Suprapubic skin (tissue), 4 donors: ENCODE data around the gene IL4R. TPM values are rescaled to one million over a fixed set of nuclear protein-coding genes. Genes with fewer than 3 reads are reported as not detected.
A peak's percentile ranks its signal among the peaks of the same experiment; 100 is the strongest.
"Not testable (repeated sequence)": the region's sequence is repeated elsewhere in the genome, so short reads cannot be mapped to it uniquely, and the experiment has no call there.

Source experiments
- DNase-seq, 2 donors: peaks; one replicate each; pipeline ENCODE4 v3.0.0-alpha.2; 2019; ENCODE audit warnings: low spot score in 2 of 2
- H3K27ac ChIP-seq: fragments of 200-600 bp; sonication (generic); one replicate; pipeline ENCODE4 v1.5.1; 2019
- H3K27me3 ChIP-seq: fragments of 200-600 bp; sonication (generic); one replicate; pipeline ENCODE4 v1.5.1; 2019
- H3K36me3 ChIP-seq: fragments of 200-600 bp; sonication (generic); one replicate; pipeline ENCODE4 v1.5.1; 2019
- H3K4me1 ChIP-seq: fragments of 200-600 bp; sonication (generic); one replicate; pipeline ENCODE4 v1.5.1; 2019
- H3K4me3 ChIP-seq: fragments of 200-600 bp; sonication (generic); one replicate; pipeline ENCODE4 v1.5.1; 2019; ENCODE audit warnings: mild to moderate bottlenecking
- H3K9me3 ChIP-seq: fragments of 200-600 bp; sonication (generic); one replicate; pipeline ENCODE4 v1.5.1; 2019
- EP300 ChIP-seq: sonication (generic); formaldehyde crosslinking; IDR thresholded peaks from one replicate; pipeline ENCODE4 v1.6.1; 2017; ENCODE audit warnings: antibody characterized with exemption
- POLR2A ChIP-seq, 2 donors: fragments of 450-650 bp; IDR thresholded peaks; one replicate each; pipeline ENCODE4 v1.6.1; 2017; ENCODE audit warnings: antibody characterized with exemption in 2 of 2, mild to moderate bottlenecking in 2 of 2, moderate library complexity in 2 of 2
- POLR2AphosphoS5 ChIP-seq, 3 donors: sonication (generic); formaldehyde crosslinking; IDR thresholded peaks; one replicate each; pipeline ENCODE4 v1.6.1; 2017; ENCODE audit warnings: antibody characterized with exemption in 3 of 3
- WGBS: methylation state at CpG from one replicate; pipeline ENCODE4 v1.1.5; 2018; 5-methylcytosine and 5-hydroxymethylcytosine counted together
- total RNA-seq, 4 donors: library from RNA; depleted of rRNA; stranded (reverse); fragments of >200 nt; gene quantifications; one replicate each; pipeline ENCODE4 v1.1.0, GENCODE V29; 2016
- TF ChIP-seq, protein P1 (sequence below), 2 donors: fragments of 200-600 bp in 1 of 2; fragments of 450-650 bp in 1 of 2; sonication (generic) in 1 of 2; IDR thresholded peaks; one replicate each; pipeline ENCODE4 v1.5.1; 2016 to 2019; ENCODE audit warnings: antibody characterized with exemption in 2 of 2, mild to moderate bottlenecking in 1 of 2, moderate library complexity in 1 of 2

The IL4R gene
- total RNA-seq, 4 donors from 2014 or later, result 27.2 to 32.8 (median 30.5) TPM

DNA sequence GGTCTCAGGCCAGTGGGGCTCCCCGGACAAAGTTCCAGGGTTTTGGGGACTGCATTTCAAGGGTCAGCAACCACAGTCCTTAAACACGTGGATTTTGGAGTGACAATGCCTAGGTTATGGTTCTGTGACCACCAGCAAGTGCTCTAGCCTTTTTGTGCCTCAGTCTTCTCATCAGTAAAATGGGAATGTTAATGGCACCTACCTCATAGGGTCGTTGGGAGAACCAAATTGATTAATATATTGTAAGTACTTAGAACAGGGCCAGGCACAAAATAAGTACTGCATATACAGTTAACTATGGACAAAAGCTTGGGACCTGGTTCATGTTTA is 13.8 kb downstream of the IL4R start:
- Histone ChIP-seq H3K9me3 (no peaks in the 10 kb centered on the region), H3K4me3 (no peak overlapping the region), H3K27ac (peak overlapping the region; percentile 87), H3K4me1 (peaks cover 51% of the 10 kb centered on the region), H3K27me3 (no peaks in the 10 kb centered on the region), H3K36me3 (peaks cover 3% of the 10 kb centered on the region)
- no peak for DNase-seq
- 80% methylated on average over 3 of the region's 3 CpGs for WGBS
- TF ChIP-seq POLR2A (IDR thresholded peaks at IDR 0.05), result no peak
- TF ChIP-seq, protein P1, sequence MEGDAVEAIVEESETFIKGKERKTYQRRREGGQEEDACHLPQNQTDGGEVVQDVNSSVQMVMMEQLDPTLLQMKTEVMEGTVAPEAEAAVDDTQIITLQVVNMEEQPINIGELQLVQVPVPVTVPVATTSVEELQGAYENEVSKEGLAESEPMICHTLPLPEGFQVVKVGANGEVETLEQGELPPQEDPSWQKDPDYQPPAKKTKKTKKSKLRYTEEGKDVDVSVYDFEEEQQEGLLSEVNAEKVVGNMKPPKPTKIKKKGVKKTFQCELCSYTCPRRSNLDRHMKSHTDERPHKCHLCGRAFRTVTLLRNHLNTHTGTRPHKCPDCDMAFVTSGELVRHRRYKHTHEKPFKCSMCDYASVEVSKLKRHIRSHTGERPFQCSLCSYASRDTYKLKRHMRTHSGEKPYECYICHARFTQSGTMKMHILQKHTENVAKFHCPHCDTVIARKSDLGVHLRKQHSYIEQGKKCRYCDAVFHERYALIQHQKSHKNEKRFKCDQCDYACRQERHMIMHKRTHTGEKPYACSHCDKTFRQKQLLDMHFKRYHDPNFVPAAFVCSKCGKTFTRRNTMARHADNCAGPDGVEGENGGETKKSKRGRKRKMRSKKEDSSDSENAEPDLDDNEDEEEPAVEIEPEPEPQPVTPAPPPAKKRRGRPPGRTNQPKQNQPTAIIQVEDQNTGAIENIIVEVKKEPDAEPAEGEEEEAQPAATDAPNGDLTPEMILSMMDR (IDR thresholded peaks at IDR 0.05), result no peak
- TF ChIP-seq POLR2AphosphoS5 (IDR thresholded peaks at IDR 0.05), result no peak
- TF ChIP-seq EP300, result no peak

DNA sequence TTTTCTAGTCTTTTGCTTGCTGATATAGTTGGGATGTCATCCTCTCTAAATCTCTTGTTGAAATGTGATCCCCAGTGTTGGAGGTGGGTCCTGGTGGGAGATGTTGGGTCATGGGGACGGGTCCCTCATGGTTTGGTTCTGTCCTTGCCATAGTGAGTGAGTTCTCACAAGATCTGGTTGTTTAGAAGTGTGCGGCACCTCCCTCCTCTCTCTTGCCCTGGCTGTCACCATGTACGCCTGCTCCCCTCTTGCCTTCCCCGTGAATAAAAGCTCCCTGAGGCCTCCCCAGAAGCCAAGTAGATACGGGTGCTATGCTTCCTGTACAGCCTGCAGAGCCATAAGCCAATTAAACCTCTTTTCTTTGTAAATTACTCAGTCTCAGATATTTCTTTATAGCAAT is 15.2 kb downstream of the IL4R start:
- H3K9me3 ChIP-seq, result no peaks in the 10 kb centered on the region
- no peak overlapping the region for H3K4me3 ChIP-seq
- peak overlapping the region; percentile 33 for H3K27ac ChIP-seq
- no peak for DNase-seq
- H3K27me3 ChIP-seq, result no peaks in the 10 kb centered on the region
- 90% methylated on average over 5 of the region's 5 CpGs for whole genome bisulfite sequencing
- TF ChIP-seq, protein P1 (IDR thresholded peaks at IDR 0.05), result no peak
- TF ChIP-seq POLR2AphosphoS5 (IDR thresholded peaks at IDR 0.05) (no peak), POLR2A (IDR thresholded peaks at IDR 0.05) (no peak), EP300 (no peak)
- peaks cover 12% of the 10 kb centered on the region for H3K36me3 ChIP-seq
- peaks cover 44% of the 10 kb centered on the region for H3K4me1 ChIP-seq

DNA sequence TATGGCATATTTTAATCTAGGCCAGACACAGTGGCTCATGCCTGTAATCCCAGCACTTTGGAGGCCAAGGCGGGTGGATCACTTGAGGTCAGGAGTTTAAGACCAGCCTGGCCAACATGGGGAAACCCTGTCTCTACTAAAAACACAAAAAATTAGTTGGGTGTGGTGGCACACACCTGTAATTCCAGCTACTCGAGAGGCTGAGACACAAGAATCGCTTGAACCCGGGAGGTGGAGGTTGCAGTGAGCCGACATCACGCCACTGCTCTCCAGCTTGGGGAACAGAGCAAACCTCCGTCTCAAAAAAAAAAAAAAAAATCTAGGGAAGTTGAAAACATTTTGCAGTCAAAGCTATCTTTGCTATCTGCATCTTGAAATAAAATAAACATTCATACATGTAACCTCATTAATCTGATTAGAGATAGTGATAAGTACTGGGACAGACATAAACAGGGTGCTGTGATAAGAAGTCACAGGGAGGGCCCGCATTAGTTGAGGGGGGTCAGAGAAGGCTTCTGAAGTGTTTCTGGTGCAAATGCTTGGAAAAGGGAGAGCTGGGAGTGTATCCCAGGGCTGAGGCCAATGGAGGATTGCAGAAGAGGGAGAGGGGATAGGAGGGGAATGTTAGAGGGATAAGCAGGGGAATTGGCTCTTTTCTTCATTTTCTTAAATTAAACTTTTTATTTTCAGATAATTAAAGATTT is 15.8 kb downstream of the IL4R start:
- DNase-seq, result peak in 1 of 2 donors; percentile 49

DNA sequence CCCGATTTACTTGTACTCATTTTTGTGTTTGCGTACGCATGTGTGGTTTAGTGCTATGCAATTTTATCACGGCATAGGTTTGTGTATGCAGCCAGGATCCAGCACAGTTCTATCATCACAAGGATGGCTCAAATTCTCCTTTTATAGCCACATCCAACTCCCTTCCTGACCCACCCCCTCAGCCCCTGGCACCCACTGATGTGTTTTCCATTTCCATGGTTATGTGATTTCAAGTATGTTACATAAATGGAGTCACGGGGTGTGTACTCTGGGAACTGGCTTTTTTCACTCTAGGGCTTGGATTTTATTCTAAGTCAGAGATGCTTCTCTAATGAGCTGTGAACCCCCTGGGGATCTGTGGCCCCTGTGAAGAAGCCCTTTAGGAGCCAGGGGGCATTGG is 16.8 kb downstream of the IL4R start:
- Histone ChIP-seq H3K27ac (peak overlapping the region; percentile 57), H3K9me3 (no peaks in the 10 kb centered on the region), H3K27me3 (no peaks in the 10 kb centered on the region), H3K4me1 (peaks cover 44% of the 10 kb centered on the region), H3K4me3 (no peak overlapping the region), H3K36me3 (peaks cover 19% of the 10 kb centered on the region)
- DNase-seq, result peak; percentile 85 to 91
- WGBS, result 61% methylated on average over 5 of the region's 5 CpGs
- TF ChIP-seq POLR2AphosphoS5 (IDR thresholded peaks at IDR 0.05) (peak in 1 of 3 donors; percentile 28), POLR2A (IDR thresholded peaks at IDR 0.05) (peak in 1 of 2 donors; percentile 19), EP300 (peak; percentile 88)
- TF ChIP-seq, protein P1 (IDR thresholded peaks at IDR 0.05), result no peak

More for the DNA sequence above, 15.8 kb downstream of the IL4R start:
- Histone ChIP-seq H3K36me3 (peaks cover 17% of the 10 kb centered on the region), H3K4me1 (peaks cover 44% of the 10 kb centered on the region), H3K27ac (peak overlapping the region; percentile 33)
- H3K9me3 ChIP-seq, H3K4me3 ChIP-seq, H3K27me3 ChIP-seq: not testable (repeated sequence)
- 68% methylated on average over 8 of the region's 8 CpGs for WGBS

DNA sequence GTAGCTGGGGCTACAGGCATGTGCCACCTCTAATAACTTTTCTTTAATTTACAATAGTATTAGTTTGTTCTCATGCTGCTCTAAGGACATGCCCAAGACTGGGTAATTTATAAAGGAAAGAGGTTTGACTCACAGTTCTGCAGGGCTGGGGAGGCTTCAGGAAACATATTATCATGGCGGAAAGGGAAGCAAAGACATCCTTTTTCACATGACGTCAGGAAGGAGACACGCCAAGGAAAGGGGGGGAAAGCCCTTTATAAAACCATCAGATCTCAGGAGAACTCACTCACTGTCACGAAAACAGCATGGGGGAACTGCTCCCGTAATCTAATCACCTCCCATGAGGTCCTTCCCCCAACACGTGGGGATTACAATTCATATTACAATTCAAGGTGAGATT is 18.3 kb downstream of the IL4R start:
- no peak for TF ChIP-seq POLR2AphosphoS5 (IDR thresholded peaks at IDR 0.05)
- TF ChIP-seq EP300, result no peak
- TF ChIP-seq, protein P1 (IDR thresholded peaks at IDR 0.05), result no peak
- no peak for TF ChIP-seq POLR2A (IDR thresholded peaks at IDR 0.05)
- H3K27ac ChIP-seq, result no peak overlapping the region

DNA sequence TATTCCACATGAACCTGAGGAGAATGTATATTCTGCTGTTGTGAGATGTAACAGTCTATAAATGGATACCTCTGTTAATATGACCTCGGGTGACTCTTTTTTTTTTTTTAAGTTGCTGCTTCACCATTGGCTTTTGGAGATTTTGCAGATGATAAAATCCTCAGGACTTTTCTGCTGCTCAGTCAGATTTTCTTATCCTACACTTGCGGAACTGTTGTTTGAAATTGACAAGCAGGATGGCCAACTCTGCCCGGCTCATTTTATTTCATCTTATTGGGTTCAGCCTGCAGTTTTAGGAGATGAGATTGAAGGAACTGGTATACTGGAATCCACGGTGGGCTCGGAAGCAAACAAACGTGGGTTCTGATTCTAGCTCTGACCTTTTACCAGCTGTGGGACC is 19.3 kb downstream of the IL4R start:
- peaks cover 26% of the 10 kb centered on the region for H3K4me1 ChIP-seq
- H3K27me3 ChIP-seq, result no peaks in the 10 kb centered on the region
- no peak for DNase-seq
- no peak overlapping the region for H3K27ac ChIP-seq
- peaks cover 22% of the 10 kb centered on the region for H3K36me3 ChIP-seq
- 81% methylated on average over 6 of the region's 6 CpGs for WGBS
- H3K9me3 ChIP-seq, result no peaks in the 10 kb centered on the region
- H3K4me3 ChIP-seq, result no peak overlapping the region
- TF ChIP-seq EP300 (no peak), POLR2A (IDR thresholded peaks at IDR 0.05) (no peak), POLR2AphosphoS5 (IDR thresholded peaks at IDR 0.05) (no peak)
- TF ChIP-seq, protein P1 (IDR thresholded peaks at IDR 0.05), result no peak

More for the DNA sequence above, 18.3 kb downstream of the IL4R start:
- Histone ChIP-seq H3K4me1 (peaks cover 34% of the 10 kb centered on the region), H3K36me3 (peaks cover 19% of the 10 kb centered on the region), H3K4me3 (no peak overlapping the region), H3K9me3 (no peaks in the 10 kb centered on the region), H3K27me3 (no peaks in the 10 kb centered on the region)
- WGBS, result 80% methylated on average over 6 of the region's 6 CpGs
- no peak for DNase-seq
